GM19240 (cell line): Measurements from ENCODE around the gene ABHD3.
"Not testable (repeated sequence)": the region's sequence is repeated elsewhere in the genome, so short reads cannot be mapped to it uniquely, and the experiment has no call there.

Source experiments
- DNase-seq: peaks from one replicate; pipeline ENCODE4 v3.0.0; 2011; ENCODE audit warnings: low spot score; ENCODE audit not compliant: insufficient read length

Gene ABHD3

GRCh38 chr18:21703241-21703820 lies 1.2 kb downstream of the ABHD3 start:
- no peak for DNase-seq

- no peak for DNase-seq
These were observed 2.0 kb downstream of the ABHD3 start for GRCh38 chr18:21702602-21703001.

- DNase-seq: no peak
These were observed 3.0 kb downstream of the ABHD3 start for GRCh38 chr18:21701621-21702020.

- no peak for DNase-seq
These were observed 4.0 kb downstream of the ABHD3 start for GRCh38 chr18:21700528-21701075.

GRCh38 chr18:21693322-21693721 lies 11.3 kb downstream of the ABHD3 start:
- DNase-seq: no peak

- DNase-seq: no peak
These were observed 14.8 kb downstream of the ABHD3 start for GRCh38 chr18:21689736-21690135.

- no peak for DNase-seq
These were observed 18.1 kb downstream of the ABHD3 start for GRCh38 chr18:21686282-21687105.

- DNase-seq: not testable (repeated sequence)
These were observed 19.0 kb downstream of the ABHD3 start for GRCh38 chr18:21685556-21685981.

- peak; percentile 20 for DNase-seq
These were observed 19.8 kb downstream of the ABHD3 start for GRCh38 chr18:21684731-21685130.

GRCh38 chr18:21682371-21683051 lies 22.1 kb downstream of the ABHD3 start:
- peak; percentile 14 for DNase-seq

GRCh38 chr18:21680161-21680560 lies 24.4 kb downstream of the ABHD3 start:
- DNase-seq: no peak

GRCh38 chr18:21678859-21679258 lies 25.7 kb downstream of the ABHD3 start:
- DNase-seq: no peak

GRCh38 chr18:21675354-21675753 lies 29.2 kb downstream of the ABHD3 start:
- not testable (repeated sequence) for DNase-seq

GRCh38 chr18:21672521-21673267 lies 31.9 kb downstream of the ABHD3 start:
- no peak for DNase-seq

GRCh38 chr18:21669736-21670285 lies 34.8 kb downstream of the ABHD3 start:
- no peak for DNase-seq

GRCh38 chr18:21664069-21664468 lies 40.5 kb downstream of the ABHD3 start:
- no peak for DNase-seq

- no peak for DNase-seq
These were observed 41.0 kb downstream of the ABHD3 start for GRCh38 chr18:21663578-21663977.

- no peak for DNase-seq
These were observed 42.0 kb downstream of the ABHD3 start for GRCh38 chr18:21662581-21662980.

- no peak for DNase-seq
These were observed 44.5 kb downstream of the ABHD3 start for GRCh38 chr18:21660078-21660477.

GRCh38 chr18:21656402-21656801 lies 48.2 kb downstream of the ABHD3 start:
- DNase-seq: no peak

GRCh38 chr18:21653361-21653760 lies 51.2 kb downstream of the ABHD3 start:
- DNase-seq: no peak
